HG03378 (cell line): ENCODE measurements around the gene GNB3.

Experiments used
- ATAC-seq: cut with Tn5 transposase; IDR thresholded peaks from one replicate; pipeline ENCODE4 v1.9.1; 2021; ENCODE audit warnings: mild to moderate bottlenecking, moderate library complexity; ENCODE audit not compliant: unreplicated experiment

GNB3 gene

GRCh38 chr12:6840761-6841515 lies at the start of gene GNB3:
GNB3 (plus strand) TSS chr12:6840925; CDS start chr12:6841288, 363 bp downstream.
- ATAC-seq = no peak

- no peak for ATAC-seq
These were observed 48.7 kb upstream of the GNB3 start for GRCh38 chr12:6791931-6792520.

GRCh38 chr12:6792522-6793201 lies 48.1 kb upstream of the GNB3 start:
- no peak for ATAC-seq

GRCh38 chr12:6795088-6795487 lies 45.6 kb upstream of the GNB3 start:
- ATAC-seq = no peak

- no peak for ATAC-seq
These were observed 44.1 kb upstream of the GNB3 start for GRCh38 chr12:6796576-6796975.

- ATAC-seq = no peak
These were observed 41.6 kb upstream of the GNB3 start for GRCh38 chr12:6799147-6799546.

GRCh38 chr12:6807170-6807569 lies 33.6 kb upstream of the GNB3 start:
- ATAC-seq = no peak

GRCh38 chr12:6809056-6809455 lies 31.7 kb upstream of the GNB3 start:
- ATAC-seq = no peak

GRCh38 chr12:6810758-6811157 lies 30.0 kb upstream of the GNB3 start:
- ATAC-seq = no peak

- no peak for ATAC-seq
These were observed 27.4 kb upstream of the GNB3 start for GRCh38 chr12:6813363-6813762.

- no peak for ATAC-seq
These were observed 24.1 kb upstream of the GNB3 start for GRCh38 chr12:6816598-6816997.

GRCh38 chr12:6817098-6817497 lies 23.6 kb upstream of the GNB3 start:
- no peak for ATAC-seq

GRCh38 chr12:6817662-6818157 lies 23.0 kb upstream of the GNB3 start:
- no peak for ATAC-seq

GRCh38 chr12:6818222-6818621 lies 22.5 kb upstream of the GNB3 start:
- no peak for ATAC-seq

GRCh38 chr12:6818645-6819044 lies 22.1 kb upstream of the GNB3 start:
- no peak for ATAC-seq

GRCh38 chr12:6819106-6820030 lies 21.4 kb upstream of the GNB3 start:
- ATAC-seq = no peak

GRCh38 chr12:6820166-6820565 lies 20.6 kb upstream of the GNB3 start:
- ATAC-seq = no peak

- no peak for ATAC-seq
These were observed 18.9 kb upstream of the GNB3 start, which contains the start of gene GPR162 for GRCh38 chr12:6821591-6822425. GPR162 (plus strand) TSS chr12:6821821; CDS start chr12:6823899, 2,078 bp downstream.

- no peak for ATAC-seq
These were observed 18.1 kb upstream of the GNB3 start for GRCh38 chr12:6822426-6823135.
